Sciatic nerve (tissue), 2 donors: ENCODE data around the gene MS4A5. TPM values are rescaled to one million over a fixed set of nuclear protein-coding genes. Genes with fewer than 3 reads are reported as not detected.

Source experiments
- ATAC-seq: fragments of 200-7000 bp; cut with Tn5 transposase; one replicate; pipeline ENCODE4 v1.9.1; 2020; ENCODE audit warnings: mild to moderate bottlenecking, moderate library complexity
- DNase-seq: peaks from one replicate; pipeline ENCODE4 v3.0.0-alpha.2; 2020; ENCODE audit warnings: low spot score
- intact Hi-C: fragments of 100-400 bp; cut with DNase I; formaldehyde crosslinking; loops from one replicate; pipeline ENCODE4 v1.14.2; 2022
- total RNA-seq: library from RNA; stranded (reverse); fragmentation: NEBNext Ultra II Directional; extraction: Animal tissue kit (Norgen Biotek cat#: 25700); gene quantifications from one replicate; pipeline ENCODE4 v1.2.1, GENCODE V29; 2021
- donor health status: DM: no; HTN: no; CAD: no.
- donor health status: DM: no; HTN: no; CAD: no.

Gene MS4A5
- total RNA-seq, 1 donor from 2014 or later: not detected

DNA sequence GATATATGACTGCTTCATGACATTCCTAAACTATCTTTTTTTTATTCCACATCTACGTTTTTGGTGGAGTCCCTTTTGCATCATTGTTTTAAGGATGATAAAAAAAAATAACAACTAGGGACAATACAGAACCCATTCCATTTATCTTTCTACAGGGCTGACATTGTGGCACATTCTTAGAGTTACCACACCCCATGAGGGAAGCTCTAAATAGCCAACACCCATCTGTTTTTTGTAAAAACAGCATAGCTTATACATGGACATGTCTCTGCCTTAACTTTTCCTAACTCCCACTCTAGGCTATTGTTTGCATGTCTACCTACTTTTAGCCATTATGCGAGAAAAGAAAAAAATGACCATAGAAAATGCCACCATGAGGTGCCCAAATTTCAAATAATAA lies 39.5 kb downstream of the MS4A5 start:
- DNase-seq (no peak), ATAC-seq (no peak)
- intact Hi-C loops: no loop called here

DNA sequence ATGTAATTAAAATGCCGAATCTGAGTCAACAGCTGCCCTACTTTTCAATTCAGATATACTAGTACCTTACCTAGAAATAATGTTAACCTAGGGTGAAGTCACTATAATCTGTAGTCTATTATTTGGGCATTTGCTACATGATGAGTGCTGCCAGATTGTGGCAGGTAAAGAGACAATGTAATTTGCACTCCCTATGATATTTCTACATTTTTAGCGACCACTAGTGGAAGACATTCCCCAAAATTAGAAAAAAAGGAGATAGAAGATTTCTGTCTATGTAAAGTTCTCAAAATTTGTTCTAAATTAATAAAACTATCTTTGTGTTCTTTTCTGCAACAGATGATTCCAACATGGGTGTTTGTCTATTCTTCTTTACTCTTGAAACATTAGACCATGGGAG lies 40.4 kb downstream of the MS4A5 start:
- ATAC-seq (no peak), DNase-seq (no peak)
- intact Hi-C loops: no loop called here

DNA sequence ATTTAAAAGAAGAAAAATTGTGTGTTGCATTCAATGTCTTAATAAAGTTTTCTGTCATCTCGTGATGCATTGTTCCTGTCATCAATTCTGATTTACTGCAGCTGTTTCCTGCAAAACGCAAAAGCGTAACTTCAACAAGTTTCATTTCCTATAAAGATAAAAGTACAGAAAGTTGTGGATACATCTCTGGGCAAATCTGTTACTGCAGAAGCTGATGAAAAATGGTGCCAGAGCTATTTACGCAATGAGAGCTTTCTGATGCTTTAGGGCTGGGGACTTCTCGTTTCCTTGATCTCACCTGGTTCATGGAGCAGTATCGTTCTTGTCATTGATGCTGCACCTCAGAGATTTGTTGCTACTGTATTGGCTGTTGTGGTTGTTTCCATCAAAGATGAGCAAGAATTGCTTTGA lies 47.7 kb downstream of the MS4A5 start:
- intact Hi-C loops: no loop called here
- DNase-seq (no peak), ATAC-seq (peak; percentile 44)

DNA sequence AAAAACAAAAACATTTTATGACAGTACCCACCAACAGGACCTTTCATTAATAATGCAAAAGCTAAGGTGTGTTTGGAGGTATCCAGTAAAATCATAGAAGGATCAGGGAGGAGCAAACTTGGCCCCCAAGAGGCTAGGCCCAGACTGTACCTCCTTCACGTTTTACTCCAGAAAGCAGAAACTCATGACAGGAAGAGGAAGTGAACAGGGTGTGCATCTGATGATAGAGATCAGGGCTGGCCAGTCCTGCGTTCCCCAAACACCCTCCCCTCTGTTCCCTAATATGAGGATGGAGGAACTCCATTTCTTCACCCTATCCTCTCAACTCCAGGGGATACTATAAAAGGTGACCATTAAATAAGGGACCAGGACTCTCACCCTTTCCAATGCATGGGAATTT lies 53.0 kb downstream of the MS4A5 start:
- intact Hi-C loops: no loop called here
- no peak for DNase-seq
- peak; percentile 41 for ATAC-seq

DNA sequence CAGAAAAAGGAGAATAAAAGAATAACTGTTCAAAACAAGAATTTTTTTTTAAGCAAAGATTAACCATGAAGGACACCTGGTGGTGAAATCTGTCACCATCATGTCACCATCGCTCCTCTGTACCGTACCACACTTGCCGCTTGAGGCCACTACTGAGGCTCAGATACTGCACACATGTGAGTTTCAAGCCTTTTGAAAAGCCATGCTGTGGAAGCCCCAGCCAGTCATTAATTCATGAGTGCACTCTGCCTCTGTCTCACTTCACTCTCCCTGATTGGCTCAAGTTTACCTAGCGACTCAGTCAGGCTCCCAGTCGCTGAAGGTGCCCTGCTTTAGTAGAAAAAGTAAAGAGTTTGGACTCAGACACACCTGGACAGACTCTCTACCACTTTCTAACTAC lies 56.6 kb downstream of the MS4A5 start:
- no peak for DNase-seq
- intact Hi-C loops: no loop called here
- ATAC-seq: peak; percentile 34

DNA sequence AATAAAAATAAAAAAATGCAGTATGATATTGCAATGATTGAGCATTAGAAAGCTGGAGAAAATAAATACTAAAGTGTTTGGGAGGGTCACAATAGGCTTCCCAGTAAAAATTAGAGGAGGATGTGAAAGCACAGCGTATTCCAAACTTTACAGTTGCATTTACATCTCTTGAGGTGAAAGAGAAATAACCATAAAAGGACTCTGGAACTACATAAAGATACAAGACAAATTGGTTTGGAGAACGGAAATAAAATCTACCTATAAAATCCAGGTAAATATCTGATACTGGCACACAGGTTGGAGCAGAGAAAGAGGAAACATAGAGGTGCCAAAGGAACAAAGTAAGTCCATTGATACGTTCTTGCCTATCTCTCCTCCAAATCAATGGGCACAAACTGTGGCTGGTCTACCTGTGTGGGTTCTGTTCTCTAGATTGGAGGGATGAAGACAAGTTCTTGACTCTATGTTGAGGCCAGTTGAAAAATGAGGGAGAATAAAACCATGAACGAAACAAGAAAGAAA lies 63.2 kb downstream of the MS4A5 start, which contains the start of gene MS4A12:
Gene MS4A12 (plus strand): TSS at position 291 of the 522 bp plus-strand sequence. CDS start 4,541 bp downstream, outside the sequence.
- DNase-seq (no peak), ATAC-seq (no peak)
- intact Hi-C loops: no loop called here

DNA sequence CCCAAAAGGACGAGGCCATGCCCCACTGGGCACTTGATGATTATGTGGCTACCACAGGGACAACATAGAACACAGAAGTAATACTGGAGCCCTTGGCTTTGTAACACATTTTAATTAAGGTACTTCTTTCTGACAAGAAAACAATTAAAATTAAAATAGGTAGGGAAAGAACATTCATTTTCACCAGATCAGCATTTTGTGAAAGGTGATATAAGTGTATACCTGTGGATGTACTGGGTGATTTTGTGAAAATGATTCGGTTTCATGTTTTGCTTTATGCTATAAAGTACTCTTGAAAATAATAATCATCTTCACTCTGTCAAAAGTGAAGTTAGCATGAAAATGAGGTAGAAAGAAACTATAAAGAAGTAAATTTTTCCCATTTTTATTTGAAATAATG lies 64.1 kb downstream of the MS4A5 start:
- ATAC-seq (no peak), DNase-seq (no peak)
- intact Hi-C loops: no loop called here

Other genes starting within 250 kb of the MS4A5 start
- 87.6 TPM for gene MS4A6A, start 246.5 kb upstream of the MS4A5 start, total RNA-seq
- gene MS4A4E, start 186.4 kb upstream of the MS4A5 start, total RNA-seq: 7.1 TPM
- 32.9 TPM for gene MS4A4A, start 148.9 kb upstream of the MS4A5 start, total RNA-seq
- 0.53 TPM for gene MS4A6E, start 102.3 kb upstream of the MS4A5 start, total RNA-seq
- 48.4 TPM for gene MS4A7, start 51.0 kb upstream of the MS4A5 start, total RNA-seq
- gene MS4A14, start 33.1 kb upstream of the MS4A5 start, total RNA-seq: 6.4 TPM
- gene MS4A1, start 26.3 kb downstream of the MS4A5 start, total RNA-seq: 2.5 TPM
- not detected for gene MS4A12, start 63.2 kb downstream of the MS4A5 start, total RNA-seq
- not detected for gene MS4A13, start 85.8 kb downstream of the MS4A5 start, total RNA-seq